GM12878 (cell line): ENCODE data around the gene NGF. TPM values are rescaled to one million over a fixed set of nuclear protein-coding genes. Genes with fewer than 3 reads are reported as not detected.

Source experiments
- EP300 ChIP-seq, 2 experiments: fragments of 150-350 bp in 1 of 2; IDR thresholded peaks; 2 replicates each; pipeline ENCODE4 v1.6.1; 2011 to 2012; ENCODE audit warnings: low read depth in 2 of 2, low read length in 2 of 2, borderline replicate concordance in 1 of 2, improper control_type of control experiment in 1 of 2, inconsistent platforms in 1 of 2; ENCODE audit not compliant: control insufficient read depth in 1 of 2
- NRF1 ChIP-seq: conservative IDR thresholded peaks from 2 replicates; pipeline ENCODE4 v1.6.1; 2011; ENCODE audit warnings: mild to moderate bottlenecking, low read depth, low read length, improper control_type of control experiment
- POLR2AphosphoS5 ChIP-seq: IDR thresholded peaks from 2 replicates; pipeline ENCODE4 v1.6.1; 2011; ENCODE audit warnings: mild to moderate bottlenecking, low read length, inconsistent platforms
- SP1 ChIP-seq: IDR thresholded peaks from one replicate; pipeline ENCODE4 v1.6.1; 2011; ENCODE audit warnings: low read depth, low read length
- TCF3 ChIP-seq: IDR thresholded peaks from 2 replicates; pipeline ENCODE4 v1.6.1; 2012; ENCODE audit warnings: low read depth, mild to moderate bottlenecking, low read length, borderline replicate concordance; ENCODE audit not compliant: insufficient read depth
- ZNF24 ChIP-seq: fragments of 450-650 bp; IDR thresholded peaks from 2 replicates; pipeline ENCODE4 v1.6.1; 2017; ENCODE audit warnings: antibody characterized with exemption, mild to moderate bottlenecking
- polyA plus RNA-seq, 11 experiments: library from polyadenylated mRNA; depleted of rRNA in 4 of 11; unstranded in 6 of 11; stranded (reverse) in 5 of 11; fragments of >200 nt; fragmentation: Nextera tagmentation in 4 of 11; fragmentation: Illumina TruSeq in 1 of 11; extraction: Ambion mirVana in 4 of 11; extraction: Trizol in 1 of 11; gene quantifications; 1 replicate in 1 of 11; 2 replicates in 10 of 11; pipeline versions ENCODE4 v1.2.1 to v1.2.3, GENCODE V29; 2011 to 2016; ENCODE audit warnings: inconsistent platforms in 2 of 11, missing spikeins in 2 of 11, low read depth in 1 of 11
- total RNA-seq, 4 experiments: library from RNA; depleted of rRNA in 3 of 4; stranded (reverse); fragments of >200 nt in 3 of 4; fragmentation: Illumina TruSeq in 1 of 4; extraction: Trizol in 1 of 4; gene quantifications; 2 replicates each; pipeline versions ENCODE4 v1.2.1 to v1.2.3, GENCODE V29; 2013 to 2021
- TF ChIP-seq, protein P1 (sequence below): fragments of 450-650 bp; conservative IDR thresholded peaks from 2 replicates; pipeline ENCODE4 v1.6.1; 2017; ENCODE audit warnings: mild to moderate bottlenecking, moderate library complexity
- TF ChIP-seq, protein P2 (sequence below): fragments of 450-650 bp; IDR thresholded peaks from 2 replicates; pipeline ENCODE4 v1.6.1; 2016; ENCODE audit warnings: mild to moderate bottlenecking
- TF ChIP-seq, protein P3 (sequence below): IDR thresholded peaks from 2 replicates; pipeline ENCODE4 v1.6.1; 2012; ENCODE audit warnings: mild to moderate bottlenecking, low read depth, low read length

The NGF gene
- total and polyA plus RNA-seq, 10 of the 15 experiments (the other 5 are each of a cell fraction or from before 2014, with no cell fraction given): not detected

DNA sequence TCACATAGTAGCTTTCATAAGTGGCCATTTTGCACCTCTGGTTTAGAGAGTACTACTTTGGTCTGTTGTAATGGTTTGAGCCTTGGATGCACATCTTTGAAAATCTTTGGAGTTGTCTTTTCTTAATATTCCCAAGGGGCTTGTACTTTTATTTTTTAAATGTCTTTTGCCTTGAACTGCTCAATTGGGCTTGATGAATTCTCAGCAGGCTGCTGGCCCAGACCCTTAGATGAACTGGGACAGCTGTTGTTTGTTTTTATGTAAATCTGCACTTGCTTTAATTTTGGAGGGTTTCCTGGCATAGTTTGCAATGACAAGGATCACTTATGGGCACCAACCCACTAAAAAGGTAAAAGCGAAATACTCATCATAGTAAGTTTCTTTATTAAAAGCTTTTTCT lies 24.9 kb downstream of the NGF start (continued):
- TF ChIP-seq ZNF24: no peak
- TF ChIP-seq, protein P1, sequence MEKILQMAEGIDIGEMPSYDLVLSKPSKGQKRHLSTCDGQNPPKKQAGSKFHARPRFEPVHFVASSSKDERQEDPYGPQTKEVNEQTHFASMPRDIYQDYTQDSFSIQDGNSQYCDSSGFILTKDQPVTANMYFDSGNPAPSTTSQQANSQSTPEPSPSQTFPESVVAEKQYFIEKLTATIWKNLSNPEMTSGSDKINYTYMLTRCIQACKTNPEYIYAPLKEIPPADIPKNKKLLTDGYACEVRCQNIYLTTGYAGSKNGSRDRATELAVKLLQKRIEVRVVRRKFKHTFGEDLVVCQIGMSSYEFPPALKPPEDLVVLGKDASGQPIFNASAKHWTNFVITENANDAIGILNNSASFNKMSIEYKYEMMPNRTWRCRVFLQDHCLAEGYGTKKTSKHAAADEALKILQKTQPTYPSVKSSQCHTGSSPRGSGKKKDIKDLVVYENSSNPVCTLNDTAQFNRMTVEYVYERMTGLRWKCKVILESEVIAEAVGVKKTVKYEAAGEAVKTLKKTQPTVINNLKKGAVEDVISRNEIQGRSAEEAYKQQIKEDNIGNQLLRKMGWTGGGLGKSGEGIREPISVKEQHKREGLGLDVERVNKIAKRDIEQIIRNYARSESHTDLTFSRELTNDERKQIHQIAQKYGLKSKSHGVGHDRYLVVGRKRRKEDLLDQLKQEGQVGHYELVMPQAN: no peak
- no peak for TF ChIP-seq SP1
- TF ChIP-seq, protein P2, sequence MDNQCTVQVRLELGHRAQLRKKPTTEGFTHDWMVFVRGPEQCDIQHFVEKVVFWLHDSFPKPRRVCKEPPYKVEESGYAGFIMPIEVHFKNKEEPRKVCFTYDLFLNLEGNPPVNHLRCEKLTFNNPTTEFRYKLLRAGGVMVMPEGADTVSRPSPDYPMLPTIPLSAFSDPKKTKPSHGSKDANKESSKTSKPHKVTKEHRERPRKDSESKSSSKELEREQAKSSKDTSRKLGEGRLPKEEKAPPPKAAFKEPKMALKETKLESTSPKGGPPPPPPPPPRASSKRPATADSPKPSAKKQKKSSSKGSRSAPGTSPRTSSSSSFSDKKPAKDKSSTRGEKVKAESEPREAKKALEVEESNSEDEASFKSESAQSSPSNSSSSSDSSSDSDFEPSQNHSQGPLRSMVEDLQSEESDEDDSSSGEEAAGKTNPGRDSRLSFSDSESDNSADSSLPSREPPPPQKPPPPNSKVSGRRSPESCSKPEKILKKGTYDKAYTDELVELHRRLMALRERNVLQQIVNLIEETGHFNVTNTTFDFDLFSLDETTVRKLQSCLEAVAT: no peak
- TF ChIP-seq, protein P3, sequence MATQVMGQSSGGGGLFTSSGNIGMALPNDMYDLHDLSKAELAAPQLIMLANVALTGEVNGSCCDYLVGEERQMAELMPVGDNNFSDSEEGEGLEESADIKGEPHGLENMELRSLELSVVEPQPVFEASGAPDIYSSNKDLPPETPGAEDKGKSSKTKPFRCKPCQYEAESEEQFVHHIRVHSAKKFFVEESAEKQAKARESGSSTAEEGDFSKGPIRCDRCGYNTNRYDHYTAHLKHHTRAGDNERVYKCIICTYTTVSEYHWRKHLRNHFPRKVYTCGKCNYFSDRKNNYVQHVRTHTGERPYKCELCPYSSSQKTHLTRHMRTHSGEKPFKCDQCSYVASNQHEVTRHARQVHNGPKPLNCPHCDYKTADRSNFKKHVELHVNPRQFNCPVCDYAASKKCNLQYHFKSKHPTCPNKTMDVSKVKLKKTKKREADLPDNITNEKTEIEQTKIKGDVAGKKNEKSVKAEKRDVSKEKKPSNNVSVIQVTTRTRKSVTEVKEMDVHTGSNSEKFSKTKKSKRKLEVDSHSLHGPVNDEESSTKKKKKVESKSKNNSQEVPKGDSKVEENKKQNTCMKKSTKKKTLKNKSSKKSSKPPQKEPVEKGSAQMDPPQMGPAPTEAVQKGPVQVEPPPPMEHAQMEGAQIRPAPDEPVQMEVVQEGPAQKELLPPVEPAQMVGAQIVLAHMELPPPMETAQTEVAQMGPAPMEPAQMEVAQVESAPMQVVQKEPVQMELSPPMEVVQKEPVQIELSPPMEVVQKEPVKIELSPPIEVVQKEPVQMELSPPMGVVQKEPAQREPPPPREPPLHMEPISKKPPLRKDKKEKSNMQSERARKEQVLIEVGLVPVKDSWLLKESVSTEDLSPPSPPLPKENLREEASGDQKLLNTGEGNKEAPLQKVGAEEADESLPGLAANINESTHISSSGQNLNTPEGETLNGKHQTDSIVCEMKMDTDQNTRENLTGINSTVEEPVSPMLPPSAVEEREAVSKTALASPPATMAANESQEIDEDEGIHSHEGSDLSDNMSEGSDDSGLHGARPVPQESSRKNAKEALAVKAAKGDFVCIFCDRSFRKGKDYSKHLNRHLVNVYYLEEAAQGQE: no peak
- no peak for TF ChIP-seq EP300 (IDR thresholded peaks at IDR 0.05; ENCODE audit: borderline replicate concordance in 1 of 2, control insufficient read depth in 1 of 2, low read depth in 2 of 2, low read length in 2 of 2)
- TF ChIP-seq POLR2AphosphoS5: no peak
- no peak for TF ChIP-seq TCF3
- no peak for TF ChIP-seq NRF1
